GM12892 (cell line): ENCODE data around the gene ARHGAP15.
"Not testable (repeated sequence)": the region's sequence is repeated elsewhere in the genome, so short reads cannot be mapped to it uniquely, and the experiment has no call there.

Source experiments
- DNase-seq: peaks from one replicate; pipeline ENCODE4 v3.0.0; 2011; ENCODE audit not compliant: insufficient read length
- FAIRE-seq: peaks from 2 replicates; lab custom pipeline; 2011; peaks lifted over from hg19 to GRCh38; lab: Jason Lieb, UNC
- POLR2A ChIP-seq: IDR thresholded peaks from 2 replicates; pipeline ENCODE4 v1.6.1; 2011; ENCODE audit warnings: low read depth, low read length, control low read depth
- POLR2AphosphoS5 ChIP-seq: IDR thresholded peaks from 2 replicates; pipeline ENCODE4 v1.6.1; 2011; ENCODE audit warnings: low read depth, low read length, control low read depth
- TAF1 ChIP-seq: IDR thresholded peaks from 2 replicates; pipeline ENCODE4 v1.6.1; 2011; ENCODE audit warnings: low read depth, mild to moderate bottlenecking, control low read depth, low read length, borderline replicate concordance

ARHGAP15 gene

GRCh38 chr2:143524559-143525401 lies 395.6 kb downstream of the ARHGAP15 start:
- FAIRE-seq (no peak), DNase-seq (no peak)
- TF ChIP-seq TAF1 (no peak), POLR2A (no peak), POLR2AphosphoS5 (no peak)

- FAIRE-seq (no peak), DNase-seq (no peak)
- TF ChIP-seq POLR2AphosphoS5 (no peak), TAF1 (no peak), POLR2A (no peak)
These were observed 396.2 kb downstream of the ARHGAP15 start for GRCh38 chr2:143525402-143525860.

- FAIRE-seq (no peak), DNase-seq (no peak)
- TF ChIP-seq TAF1: no peak
These were observed 397.3 kb downstream of the ARHGAP15 start for GRCh38 chr2:143526498-143526897.

- TF ChIP-seq POLR2AphosphoS5 (no peak), POLR2A (no peak), TAF1 (no peak)
- DNase-seq: no peak
- no peak for FAIRE-seq
These were observed 398.8 kb downstream of the ARHGAP15 start for GRCh38 chr2:143528021-143528420.

GRCh38 chr2:143529118-143529720 lies 400.0 kb downstream of the ARHGAP15 start:
- TF ChIP-seq POLR2AphosphoS5 (no peak), TAF1 (no peak), POLR2A (no peak)
- no peak for FAIRE-seq
- no peak for DNase-seq

GRCh38 chr2:143530758-143531157 lies 401.5 kb downstream of the ARHGAP15 start:
- DNase-seq: no peak
- TF ChIP-seq TAF1 (no peak), POLR2A (no peak), POLR2AphosphoS5 (no peak)
- no peak for FAIRE-seq

GRCh38 chr2:143532061-143532460 lies 402.8 kb downstream of the ARHGAP15 start:
- TF ChIP-seq POLR2A (no peak), POLR2AphosphoS5 (no peak), TAF1 (no peak)
- no peak for FAIRE-seq
- no peak for DNase-seq

GRCh38 chr2:143533846-143534245 lies 404.6 kb downstream of the ARHGAP15 start:
- no peak for DNase-seq
- TF ChIP-seq POLR2A (no peak), TAF1 (no peak), POLR2AphosphoS5 (no peak)
- no peak for FAIRE-seq

GRCh38 chr2:143535802-143536201 lies 406.6 kb downstream of the ARHGAP15 start:
- FAIRE-seq (no peak), DNase-seq (no peak)
- no peak for TF ChIP-seq TAF1
- TF ChIP-seq POLR2AphosphoS5: no peak
- no peak for TF ChIP-seq POLR2A

GRCh38 chr2:143541899-143542298 lies 412.7 kb downstream of the ARHGAP15 start:
- not testable (repeated sequence) for DNase-seq, FAIRE-seq

GRCh38 chr2:143545059-143545948 lies 416.1 kb downstream of the ARHGAP15 start:
- DNase-seq (no peak), FAIRE-seq (no peak)

GRCh38 chr2:143545949-143546255 lies 416.7 kb downstream of the ARHGAP15 start:
- TF ChIP-seq POLR2AphosphoS5 (no peak), TAF1 (no peak), POLR2A (no peak)
- no peak for DNase-seq
- FAIRE-seq: no peak

More at GRCh38 chr2:143545059-143545948, 416.1 kb downstream of the ARHGAP15 start:
- no peak for TF ChIP-seq POLR2AphosphoS5
- TF ChIP-seq TAF1: no peak
- no peak for TF ChIP-seq POLR2A

GRCh38 chr2:143548032-143548431 lies 418.8 kb downstream of the ARHGAP15 start:
- FAIRE-seq (no peak), DNase-seq (no peak)
- TF ChIP-seq POLR2A: no peak
- TF ChIP-seq POLR2AphosphoS5: no peak
- TF ChIP-seq TAF1: no peak
